ENCODE results near the gene ELAVL3. TPM values are rescaled to one million over a fixed set of nuclear protein-coding genes. Genes with fewer than 3 reads are reported as not detected.
A peak's percentile ranks its signal among the peaks of the same experiment; 100 is the strongest.
"Not testable (repeated sequence)": the region's sequence is repeated elsewhere in the genome, so short reads cannot be mapped to it uniquely, and the experiment has no call there.

The ELAVL3 gene
- total RNA-seq, 3 donors from 2014 or later = 0.19 TPM; not detected in 2

GRCh38 chr19:11479090-11479897 is 1.6 kb downstream of the ELAVL3 start:
- H3K4me1 Mint-ChIP-seq (ENCODE audit: low read depth) = peaks cover 17% of the 10 kb centered on the region
- H3K36me3 Mint-ChIP-seq (ENCODE audit: insufficient read depth) = peaks cover 4% of the 10 kb centered on the region
- ATAC-seq (no peak), DNase-seq (no peak)
- no peaks in the 10 kb centered on the region for H3K9me3 Mint-ChIP-seq
- H3K4me3 Mint-ChIP-seq = no peak overlapping the region
- peaks cover 27% of the 10 kb centered on the region for H3K27me3 Mint-ChIP-seq (ENCODE audit: low read depth)

- H3K36me3 Mint-ChIP-seq (ENCODE audit: insufficient read depth) = no peaks in the 10 kb centered on the region
- peaks cover 17% of the 10 kb centered on the region for H3K4me1 Mint-ChIP-seq (ENCODE audit: low read depth)
- DNase-seq = no peak
- peaks cover 27% of the 10 kb centered on the region for H3K27me3 Mint-ChIP-seq (ENCODE audit: low read depth)
- no peaks in the 10 kb centered on the region for H3K9me3 Mint-ChIP-seq
- H3K4me3 Mint-ChIP-seq = no peak overlapping the region
- no peak for ATAC-seq
These were observed 2.4 kb downstream of the ELAVL3 start for GRCh38 chr19:11478167-11479089.

GRCh38 chr19:11475861-11476260 is 5.0 kb downstream of the ELAVL3 start:
- peaks cover 3% of the 10 kb centered on the region for H3K4me1 Mint-ChIP-seq (ENCODE audit: low read depth)
- H3K36me3 Mint-ChIP-seq (ENCODE audit: insufficient read depth) = no peaks in the 10 kb centered on the region
- ATAC-seq (no peak), DNase-seq (no peak)
- no peak overlapping the region for H3K4me3 Mint-ChIP-seq
- H3K9me3 Mint-ChIP-seq = no peaks in the 10 kb centered on the region
- peaks cover 11% of the 10 kb centered on the region for H3K27me3 Mint-ChIP-seq (ENCODE audit: low read depth)

DNA sequence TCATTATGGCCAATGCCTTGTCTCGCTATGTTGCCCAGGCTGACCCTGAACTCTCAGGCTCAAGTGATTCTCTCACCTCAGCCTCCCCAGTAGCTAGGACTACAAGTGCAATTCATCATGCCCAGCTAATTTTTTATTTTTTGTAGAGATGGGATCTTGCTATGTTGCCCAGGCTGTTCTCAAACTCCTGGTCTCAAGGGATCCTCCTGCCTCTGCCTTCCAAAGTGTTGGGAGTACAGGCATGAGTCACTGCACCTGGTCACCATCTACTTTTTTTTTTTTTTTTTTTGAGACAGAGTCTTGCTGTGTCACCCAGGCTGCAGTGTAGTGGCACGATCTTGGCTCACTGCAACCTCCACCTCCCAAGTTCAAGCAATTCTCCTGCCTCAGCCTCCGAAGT is 5.5 kb downstream of the ELAVL3 start:
- not testable (repeated sequence) for H3K4me3 Mint-ChIP-seq; H3K9me3 Mint-ChIP-seq; DNase-seq; ATAC-seq; H3K36me3 Mint-ChIP-seq (ENCODE audit: insufficient read depth); H3K4me1 Mint-ChIP-seq (ENCODE audit: low read depth)
- peaks cover 11% of the 10 kb centered on the region for H3K27me3 Mint-ChIP-seq (ENCODE audit: low read depth)

GRCh38 chr19:11473725-11474124 is 7.1 kb downstream of the ELAVL3 start:
- Mint-ChIP-seq H3K4me1 (ENCODE audit: low read depth) (no peaks in the 10 kb centered on the region), H3K4me3 (no peak overlapping the region), H3K9me3 (no peaks in the 10 kb centered on the region), H3K36me3 (ENCODE audit: insufficient read depth) (no peaks in the 10 kb centered on the region), H3K27me3 (ENCODE audit: low read depth) (peaks cover 5% of the 10 kb centered on the region)
- ATAC-seq (no peak), DNase-seq (no peak)

- not testable (repeated sequence) for ATAC-seq; H3K4me1 Mint-ChIP-seq (ENCODE audit: low read depth); H3K36me3 Mint-ChIP-seq (ENCODE audit: insufficient read depth); DNase-seq; H3K4me3 Mint-ChIP-seq; H3K27me3 Mint-ChIP-seq (ENCODE audit: low read depth); H3K9me3 Mint-ChIP-seq
These were observed 12.5 kb downstream of the ELAVL3 start for GRCh38 chr19:11468266-11468845.

GRCh38 chr19:11465600-11465999 is 15.2 kb downstream of the ELAVL3 start:
- Mint-ChIP-seq H3K36me3 (ENCODE audit: insufficient read depth) (no peaks in the 10 kb centered on the region), H3K27me3 (ENCODE audit: low read depth) (no peaks in the 10 kb centered on the region), H3K9me3 (no peaks in the 10 kb centered on the region), H3K4me3 (no peak overlapping the region), H3K4me1 (ENCODE audit: low read depth) (no peaks in the 10 kb centered on the region)
- no peak for ATAC-seq
- no peak for DNase-seq

DNA sequence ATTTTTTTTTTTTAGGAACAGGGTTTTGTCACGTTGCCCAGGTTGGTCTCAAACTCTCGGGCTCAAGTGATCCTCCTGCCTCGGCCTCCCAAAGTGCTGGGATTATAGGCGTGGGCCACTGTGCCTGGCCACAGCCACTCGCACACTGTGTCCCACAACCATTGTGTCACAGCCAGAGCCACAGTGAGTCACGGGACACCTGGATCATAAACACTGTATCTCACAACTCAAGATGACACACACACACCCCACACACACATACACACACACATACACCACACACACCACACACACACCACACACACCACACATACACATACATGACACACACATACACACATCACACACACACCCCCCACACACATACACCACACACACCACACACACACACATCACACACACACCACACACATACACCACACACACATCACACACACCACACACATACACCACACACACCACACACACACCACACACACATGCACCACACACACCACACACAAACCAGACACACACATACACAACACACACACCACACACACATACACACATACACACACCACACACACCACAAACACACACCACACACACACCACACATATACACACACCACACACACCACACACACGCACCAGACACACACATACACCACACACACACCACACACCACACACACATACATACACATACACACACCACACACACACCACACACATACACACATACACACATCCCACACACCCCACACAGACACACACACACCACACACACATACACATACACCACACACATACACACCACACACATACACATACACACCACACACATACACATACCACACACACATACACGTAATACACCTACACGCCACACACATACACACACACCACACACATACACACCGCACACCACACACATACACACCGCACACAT is 16.2 kb downstream of the ELAVL3 start:
- H3K4me3 Mint-ChIP-seq = no peak overlapping the region
- ATAC-seq = no peak

GRCh38 chr19:11463391-11463790 is 17.5 kb downstream of the ELAVL3 start:
- peaks cover 4% of the 10 kb centered on the region for H3K27me3 Mint-ChIP-seq (ENCODE audit: low read depth)
- H3K4me3 Mint-ChIP-seq = no peak overlapping the region
- H3K4me1 Mint-ChIP-seq (ENCODE audit: low read depth) = no peaks in the 10 kb centered on the region
- no peaks in the 10 kb centered on the region for H3K9me3 Mint-ChIP-seq
- ATAC-seq (peak in 1 of 2 donors; percentile 34), DNase-seq (no peak)
- no peaks in the 10 kb centered on the region for H3K36me3 Mint-ChIP-seq (ENCODE audit: insufficient read depth)

More for the DNA sequence above, 16.2 kb downstream of the ELAVL3 start:
- DNase-seq = no peak
- Mint-ChIP-seq H3K4me1 (ENCODE audit: low read depth) (no peaks in the 10 kb centered on the region), H3K9me3 (no peaks in the 10 kb centered on the region), H3K27me3 (ENCODE audit: low read depth) (peaks cover 4% of the 10 kb centered on the region), H3K36me3 (ENCODE audit: insufficient read depth) (no peaks in the 10 kb centered on the region)

GRCh38 chr19:11461453-11461852 is 19.4 kb downstream of the ELAVL3 start:
- H3K27me3 Mint-ChIP-seq (ENCODE audit: low read depth) = peaks cover 4% of the 10 kb centered on the region
- no peak for ATAC-seq
- H3K36me3 Mint-ChIP-seq (ENCODE audit: insufficient read depth) = no peaks in the 10 kb centered on the region
- DNase-seq = no peak
- H3K4me1 Mint-ChIP-seq (ENCODE audit: low read depth) = no peaks in the 10 kb centered on the region
- no peak overlapping the region for H3K4me3 Mint-ChIP-seq
- H3K9me3 Mint-ChIP-seq = no peaks in the 10 kb centered on the region

DNA sequence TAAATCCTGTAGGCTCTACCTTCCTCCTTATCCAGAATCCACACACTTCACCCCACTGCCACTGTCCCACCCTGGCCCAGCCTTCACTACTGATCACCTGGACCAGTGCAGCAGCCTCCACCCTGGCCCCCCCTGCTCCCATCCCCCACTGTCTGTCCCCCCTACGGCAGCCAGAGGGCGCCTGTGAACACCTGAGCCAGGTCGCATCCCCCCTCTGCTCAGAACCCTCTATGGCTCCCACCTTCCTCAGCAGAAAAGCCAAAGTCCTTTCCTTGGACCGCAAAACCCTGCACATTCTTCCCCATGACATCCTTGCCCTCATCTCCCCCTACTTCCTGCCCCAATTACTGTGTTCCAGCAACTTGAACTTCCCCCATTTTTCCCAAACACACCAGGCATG is 20.6 kb downstream of the ELAVL3 start:
- Mint-ChIP-seq H3K4me3 (no peak overlapping the region), H3K4me1 (ENCODE audit: low read depth) (no peaks in the 10 kb centered on the region), H3K9me3 (no peaks in the 10 kb centered on the region), H3K36me3 (ENCODE audit: insufficient read depth) (no peaks in the 10 kb centered on the region), H3K27me3 (ENCODE audit: low read depth) (peaks cover 4% of the 10 kb centered on the region)
- DNase-seq (no peak), ATAC-seq (peak in 1 of 2 donors; percentile 40)

DNA sequence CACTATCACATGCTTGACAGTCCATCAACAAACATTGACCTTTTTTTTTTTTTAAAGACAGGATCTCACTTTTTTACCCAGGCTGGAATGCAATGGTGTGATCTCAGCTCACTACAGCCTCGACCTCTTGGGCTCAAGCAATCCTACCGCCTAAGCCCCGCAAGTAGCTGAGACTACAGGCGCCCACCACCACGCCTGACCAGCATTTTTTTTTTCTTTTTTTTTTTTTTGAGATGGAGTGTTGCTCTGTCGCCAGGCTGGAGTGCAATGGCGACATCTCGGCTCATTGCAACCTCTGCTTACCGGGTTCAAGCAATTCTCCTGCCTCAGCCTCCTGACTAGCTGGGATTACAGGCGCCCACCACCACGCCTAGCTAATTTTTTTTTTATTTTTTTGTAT is 21.9 kb downstream of the ELAVL3 start:
- not testable (repeated sequence) for H3K9me3 Mint-ChIP-seq; H3K36me3 Mint-ChIP-seq (ENCODE audit: insufficient read depth); H3K4me1 Mint-ChIP-seq (ENCODE audit: low read depth); H3K27me3 Mint-ChIP-seq (ENCODE audit: low read depth); DNase-seq; ATAC-seq; H3K4me3 Mint-ChIP-seq

DNA sequence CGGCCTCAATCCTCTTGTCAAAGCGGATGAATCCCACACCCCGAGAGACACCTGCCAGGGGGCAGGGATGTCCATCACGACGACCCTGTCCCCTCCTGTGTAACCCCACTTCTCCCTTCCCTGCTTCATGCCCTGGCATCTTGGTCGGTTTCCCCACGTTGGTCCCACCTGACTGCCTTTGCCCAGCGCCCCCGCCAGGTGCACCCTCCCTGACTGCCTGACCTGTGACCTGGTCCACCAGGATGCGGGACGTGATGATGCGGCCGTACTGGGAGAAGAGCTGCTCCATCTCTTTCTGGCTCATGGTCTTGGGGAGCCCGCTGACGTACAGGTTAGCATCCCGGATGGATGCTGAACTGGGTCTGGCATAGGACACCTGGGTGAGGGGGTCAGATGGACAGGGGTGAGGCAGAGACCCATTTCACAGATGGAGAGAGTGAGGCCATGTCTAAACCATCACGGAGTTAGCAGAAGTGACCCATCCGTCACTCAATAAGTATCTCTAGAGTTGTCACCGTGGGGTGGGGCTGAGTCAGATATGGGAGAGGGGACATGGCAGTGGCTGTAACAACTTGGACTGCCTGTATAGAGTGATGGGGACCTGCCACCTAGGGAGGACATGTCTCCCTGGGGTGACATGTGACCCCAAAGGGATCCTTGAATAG is 22.5 kb downstream of the ELAVL3 start:
- no peak for ATAC-seq
- Mint-ChIP-seq H3K4me3 (no peak overlapping the region), H3K27me3 (ENCODE audit: low read depth) (peaks cover 4% of the 10 kb centered on the region), H3K36me3 (ENCODE audit: insufficient read depth) (no peaks in the 10 kb centered on the region), H3K4me1 (ENCODE audit: low read depth) (no peaks in the 10 kb centered on the region), H3K9me3 (no peaks in the 10 kb centered on the region)
- DNase-seq = no peak

Data from activated T-cell treated with anti-CD3 and anti-CD28 coated beads, Interleukin-2, amount 50 U/mL, for 4 hours (primary cell).